Gastrocnemius medialis (tissue), 4 donors: ENCODE results near the gene CPA5. TPM values are rescaled to one million over a fixed set of nuclear protein-coding genes. Genes with fewer than 3 reads are reported as not detected.

Experiments used
- ATAC-seq, 2 donors: fragments of 150-250 bp; one replicate each; pipeline ENCODE4 v1.9.1; 2016
- DNase-seq, 2 donors: peaks; one replicate each; pipeline ENCODE4 v3.0.0-alpha.2; 2019
- H3K27ac ChIP-seq, 4 donors: fragments of 200-600 bp; sonication (generic); 1 replicate in 1 of 4; 2 replicates in 3 of 4; pipeline ENCODE4 v1.5.1; 2016 to 2018; ENCODE audit warnings: mild to moderate bottlenecking in 2 of 4, moderate library complexity in 1 of 4
- H3K27me3 ChIP-seq, 3 donors: fragments of 200-600 bp; sonication (generic) in 2 of 3; 1 replicate in 1 of 3; 2 replicates in 2 of 3; pipeline versions ENCODE4 v1.5.1 to v1.6.0; 2016 to 2019; ENCODE audit warnings: mild to moderate bottlenecking in 1 of 3, moderate library complexity in 1 of 3
- H3K36me3 ChIP-seq, 2 donors: fragments of 200-600 bp; sonication (generic) in 1 of 2; one replicate each; pipeline ENCODE4 v1.5.1; 2017 to 2018
- H3K4me1 ChIP-seq, 2 donors: fragments of 200-600 bp; sonication (generic) in 1 of 2; one replicate each; pipeline ENCODE4 v1.5.1; 2016 to 2017; ENCODE audit warnings: mild to moderate bottlenecking in 2 of 2
- H3K4me3 ChIP-seq, 4 donors: fragments of 200-600 bp; sonication (generic) in 3 of 4; 1 replicate in 1 of 4; 2 replicates in 3 of 4; pipeline ENCODE4 v1.5.1; 2016 to 2019; ENCODE audit warnings: mild to moderate bottlenecking in 2 of 4
- H3K9me3 ChIP-seq, 3 donors: fragments of 200-600 bp; sonication (generic) in 2 of 3; 1 replicate in 1 of 3; 2 replicates in 2 of 3; pipeline ENCODE4 v1.5.1; 2016 to 2019
- POLR2A ChIP-seq, 2 donors: fragments of 450-650 bp; IDR thresholded peaks; one replicate each; pipeline ENCODE4 v1.6.1; 2017; ENCODE audit warnings: antibody characterized with exemption in 2 of 2, mild to moderate bottlenecking in 2 of 2, moderate library complexity in 2 of 2
- in situ Hi-C, 4 donors: fragments of 200-750 bp; cut with MboI; loops; one replicate each; pipeline versions ENCODE4 v1.15.0 to v1.8.0; 2017; ENCODE audit warnings: low sequenced_read_pairs in 4 of 4
- intact Hi-C: fragments of 100-400 bp; cut with DNase I; formaldehyde crosslinking; loops from one replicate; pipeline ENCODE4 v1.15.1; 2023; ENCODE audit warnings: low total_unique reads
- total RNA-seq, 4 donors: library from RNA; depleted of rRNA; stranded (reverse); fragments of >200 nt; gene quantifications; one replicate each; pipeline versions ENCODE4 v1.1.0 to v1.2.3, GENCODE V29; 2016
- TF ChIP-seq, protein P1 (sequence below), 5 experiments: fragments of 450-650 bp in 3 of 5; fragments of 200-600 bp in 2 of 5; sonication (generic) in 2 of 5; IDR thresholded peaks in 4 of 5; conservative IDR thresholded peaks in 1 of 5; 1 replicate in 4 of 5; 2 replicates in 1 of 5; pipeline ENCODE4 v1.5.1; 2016 to 2019; ENCODE audit warnings: antibody characterized with exemption in 5 of 5, mild to moderate bottlenecking in 3 of 5, moderate library complexity in 3 of 5

The CPA5 gene
- total RNA-seq, 4 donors from 2014 or later: not detected

- in situ Hi-C loops (no loop called here), intact Hi-C loops (no loop called here)
- no peaks in the 10 kb centered on the region for H3K27me3 ChIP-seq
- DNase-seq: no peak
- ATAC-seq: no peak
- H3K4me3 ChIP-seq: no peak overlapping the region
- peaks cover 29 to 47% of the 10 kb centered on the region in 2 donors for H3K4me1 ChIP-seq
- TF ChIP-seq, protein P1, sequence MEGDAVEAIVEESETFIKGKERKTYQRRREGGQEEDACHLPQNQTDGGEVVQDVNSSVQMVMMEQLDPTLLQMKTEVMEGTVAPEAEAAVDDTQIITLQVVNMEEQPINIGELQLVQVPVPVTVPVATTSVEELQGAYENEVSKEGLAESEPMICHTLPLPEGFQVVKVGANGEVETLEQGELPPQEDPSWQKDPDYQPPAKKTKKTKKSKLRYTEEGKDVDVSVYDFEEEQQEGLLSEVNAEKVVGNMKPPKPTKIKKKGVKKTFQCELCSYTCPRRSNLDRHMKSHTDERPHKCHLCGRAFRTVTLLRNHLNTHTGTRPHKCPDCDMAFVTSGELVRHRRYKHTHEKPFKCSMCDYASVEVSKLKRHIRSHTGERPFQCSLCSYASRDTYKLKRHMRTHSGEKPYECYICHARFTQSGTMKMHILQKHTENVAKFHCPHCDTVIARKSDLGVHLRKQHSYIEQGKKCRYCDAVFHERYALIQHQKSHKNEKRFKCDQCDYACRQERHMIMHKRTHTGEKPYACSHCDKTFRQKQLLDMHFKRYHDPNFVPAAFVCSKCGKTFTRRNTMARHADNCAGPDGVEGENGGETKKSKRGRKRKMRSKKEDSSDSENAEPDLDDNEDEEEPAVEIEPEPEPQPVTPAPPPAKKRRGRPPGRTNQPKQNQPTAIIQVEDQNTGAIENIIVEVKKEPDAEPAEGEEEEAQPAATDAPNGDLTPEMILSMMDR (IDR thresholded peaks at IDR 0.05 in 4 of 5, conservative IDR thresholded peaks at IDR 0.05 in 1 of 5): no peak
- no peak for TF ChIP-seq POLR2A (IDR thresholded peaks at IDR 0.05)
- peaks cover 0 to 3% (median 0%) of the 10 kb centered on the region in 3 donors for H3K9me3 ChIP-seq
- H3K27ac ChIP-seq: no peak overlapping the region
- H3K36me3 ChIP-seq: no peaks in the 10 kb centered on the region
These were observed 17.1 kb downstream of the CPA5 start for GRCh38 chr7:130361681-130362080.

DNA sequence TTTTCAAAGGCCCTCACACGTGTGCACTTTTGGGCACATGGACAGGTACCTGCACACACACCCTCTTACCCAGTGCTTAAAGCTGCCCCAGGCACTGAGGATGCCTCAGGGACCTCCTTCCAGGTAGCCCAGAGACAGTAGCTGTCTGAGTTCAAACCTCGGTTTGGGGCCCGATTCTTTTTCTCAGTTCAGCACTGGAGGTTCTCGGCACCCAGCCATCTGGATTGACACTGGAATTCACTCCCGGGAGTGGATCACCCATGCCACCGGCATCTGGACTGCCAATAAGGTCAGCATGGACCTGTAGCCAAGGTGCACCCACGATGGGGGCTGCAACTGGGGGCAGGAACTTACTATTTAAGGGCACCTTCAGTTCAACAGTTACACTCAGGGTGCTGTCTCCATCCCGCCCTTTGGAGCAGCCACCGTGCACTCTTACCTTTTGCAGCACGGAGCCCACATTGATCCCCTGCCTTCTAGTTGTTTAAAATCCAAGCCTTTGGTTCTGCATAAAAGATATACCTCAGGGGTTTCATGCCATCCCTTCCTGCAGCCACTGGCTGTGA lies 17.7 kb downstream of the CPA5 start:
- H3K4me1 ChIP-seq: peaks cover 22 to 43% of the 10 kb centered on the region in 2 donors
- H3K9me3 ChIP-seq: peaks cover 0 to 3% (median 0%) of the 10 kb centered on the region in 3 donors
- no peaks in the 10 kb centered on the region for H3K27me3 ChIP-seq
- no peaks in the 10 kb centered on the region for H3K36me3 ChIP-seq
- no peak for TF ChIP-seq POLR2A (IDR thresholded peaks at IDR 0.05)
- TF ChIP-seq, protein P1 (IDR thresholded peaks at IDR 0.05 in 4 of 5, conservative IDR thresholded peaks at IDR 0.05 in 1 of 5): no peak
- no peak overlapping the region for H3K27ac ChIP-seq
- DNase-seq (no peak), ATAC-seq (no peak)
- H3K4me3 ChIP-seq: no peak overlapping the region
- intact Hi-C loops (no loop called here), in situ Hi-C loops (no loop called here)

DNA sequence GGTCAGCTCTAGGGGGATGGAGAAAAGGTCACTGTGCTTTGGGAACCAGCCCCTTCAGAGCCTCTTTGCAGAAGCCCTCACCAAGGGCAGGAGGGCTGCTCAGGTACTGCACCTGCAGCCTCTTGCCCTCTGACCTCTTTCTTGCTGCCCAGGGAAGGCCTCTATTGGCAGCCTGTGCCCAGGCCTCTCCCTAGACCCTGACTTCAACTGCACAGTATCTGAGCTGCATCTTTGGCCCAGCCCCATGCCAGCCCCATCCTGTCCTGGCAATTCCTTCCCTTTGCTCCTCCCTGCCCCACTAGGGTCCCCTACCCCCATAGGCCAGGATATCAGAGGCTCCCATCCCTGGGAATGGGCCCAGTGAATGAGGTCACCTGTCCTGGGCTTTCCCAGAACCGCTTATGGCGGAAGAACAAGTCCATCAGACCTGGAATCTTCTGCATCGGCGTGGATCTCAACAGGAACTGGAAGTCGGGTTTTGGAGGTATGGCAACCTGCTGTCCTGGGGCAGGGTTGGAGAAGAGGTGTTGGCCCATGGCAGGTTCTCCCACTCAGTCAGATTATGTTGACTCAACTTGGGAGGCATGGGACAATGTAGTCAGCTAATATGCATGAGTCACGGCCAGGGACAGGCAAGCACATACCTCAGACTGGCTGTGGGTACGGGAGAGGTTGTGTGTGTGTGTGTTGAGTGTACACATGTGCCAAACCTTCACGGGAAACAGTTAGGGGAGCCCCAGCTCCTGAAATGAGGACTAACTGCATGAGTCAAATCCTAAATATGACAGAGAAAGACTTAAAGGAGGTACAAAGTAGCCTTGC lies 18.6 kb downstream of the CPA5 start:
- peaks cover 0 to 3% (median 0%) of the 10 kb centered on the region in 3 donors for H3K9me3 ChIP-seq
- no peak overlapping the region for H3K4me3 ChIP-seq
- H3K27me3 ChIP-seq: no peaks in the 10 kb centered on the region
- DNase-seq (peak; percentile 48 to 62), ATAC-seq (peak; percentile 66 to 70)
- intact Hi-C loops (no loop called here), in situ Hi-C loops (no loop called here)
- H3K27ac ChIP-seq: peak overlapping the region; percentile 30 to 61 (median 54)
- TF ChIP-seq, protein P1 (IDR thresholded peaks at IDR 0.05 in 4 of 5, conservative IDR thresholded peaks at IDR 0.05 in 1 of 5): no peak
- no peak for TF ChIP-seq POLR2A (IDR thresholded peaks at IDR 0.05)
- H3K4me1 ChIP-seq: peaks cover 21 to 39% of the 10 kb centered on the region in 2 donors
- H3K36me3 ChIP-seq: no peaks in the 10 kb centered on the region

GRCh38 chr7:130364451-130364850 lies 19.8 kb downstream of the CPA5 start:
- DNase-seq: no peak
- Histone ChIP-seq H3K4me3 (no peak overlapping the region), H3K27ac (peak overlapping the region; percentile 30 to 78 (median 62)), H3K36me3 (no peaks in the 10 kb centered on the region), H3K4me1 (peaks cover 26 to 45% of the 10 kb centered on the region in 2 donors), H3K9me3 (peaks cover 0 to under 1% (median 0%) of the 10 kb centered on the region in 3 donors), H3K27me3 (no peaks in the 10 kb centered on the region)
- TF ChIP-seq, protein P1 (IDR thresholded peaks at IDR 0.05 in 4 of 5, conservative IDR thresholded peaks at IDR 0.05 in 1 of 5): no peak
- TF ChIP-seq POLR2A (IDR thresholded peaks at IDR 0.05): no peak
- ATAC-seq: no peak
- in situ Hi-C loops (no loop called here), intact Hi-C loops (no loop called here)
